K562 (cell line): Measurements from ENCODE around the gene CDS2. TPM values are rescaled to one million over a fixed set of nuclear protein-coding genes. Genes with fewer than 3 reads are reported as not detected.

Experiments used
- BACH1 ChIP-seq: fragments of 200-800 bp; sonication (Bioruptor generic); IDR thresholded peaks from 2 replicates; pipeline ENCODE4 v1.6.1; 2016; ENCODE audit warnings: missing genetic modification characterization, missing compliant biosample characterization
- FOXP1 ChIP-seq: sonication (generic); formaldehyde crosslinking; IDR thresholded peaks from 2 replicates; pipeline ENCODE4 v1.8.0; 2022; ENCODE audit warnings: mild to moderate bottlenecking, missing genetic modification reagents
- IRF2 ChIP-seq: sonication (generic); formaldehyde crosslinking; IDR thresholded peaks from 2 replicates; pipeline ENCODE4 v1.8.1; 2022; ENCODE audit warnings: mild to moderate bottlenecking, missing genetic modification reagents
- MECOM ChIP-seq: fragments of 250-450 bp; sonication (Bioruptor Pico); IDR thresholded peaks from 2 replicates; pipeline ENCODE4 v1.8.0; 2022; ENCODE audit warnings: inconsistent platforms
- MTF1 ChIP-seq: fragments of 250-450 bp; sonication (Bioruptor Pico); IDR thresholded peaks from 2 replicates; pipeline ENCODE4 v1.9.0; 2021; ENCODE audit warnings: moderate library complexity, mild to moderate bottlenecking, inconsistent platforms, borderline replicate concordance
- NCOA6 ChIP-seq: fragments of 450-650 bp; IDR thresholded peaks from 2 replicates; pipeline ENCODE4 v1.6.1; 2017; ENCODE audit warnings: mild to moderate bottlenecking
- NEUROD1 ChIP-seq: fragments of 150-350 bp; IDR thresholded peaks from 2 replicates; pipeline ENCODE4 v1.6.1; 2014; ENCODE audit warnings: borderline replicate concordance, low read length, low read depth; ENCODE audit not compliant: partially characterized antibody
- PCBP2 ChIP-seq: fragments of 200-400 bp; formaldehyde crosslinking; IDR thresholded peaks from 2 replicates; pipeline ENCODE4 v1.6.1; 2018; ENCODE audit warnings: low read length, low read depth, mild to moderate bottlenecking, moderate library complexity; ENCODE audit not compliant: poor library complexity, severe bottlenecking
- POLR2AphosphoS5 ChIP-seq: IDR thresholded peaks from 2 replicates; pipeline ENCODE4 v1.6.1; 2011; ENCODE audit warnings: mild to moderate bottlenecking, low read depth, low read length, moderate library complexity; ENCODE audit not compliant: control insufficient read depth, insufficient read depth
- POLR2H ChIP-seq: IDR thresholded peaks from 2 replicates; pipeline ENCODE4 v1.6.1; 2016; ENCODE audit warnings: missing genetic modification characterization, low read depth, mild to moderate bottlenecking, control low read depth, missing compliant biosample characterization, moderate library complexity
- PTRF ChIP-seq: fragments of 450-650 bp; IDR thresholded peaks from 2 replicates; pipeline ENCODE4 v1.6.1; 2016; ENCODE audit warnings: mild to moderate bottlenecking, missing genetic modification characterization, missing compliant biosample characterization
- SETDB1 ChIP-seq: IDR thresholded peaks from one replicate; pipeline ENCODE4 v1.6.1; 2012; ENCODE audit warnings: low read length, control low read depth, inconsistent platforms
- SMAD4 ChIP-seq: fragments of 250-450 bp; sonication (Bioruptor Pico); conservative IDR thresholded peaks from 2 replicates; pipeline ENCODE4 v1.8.0; 2021; ENCODE audit warnings: inconsistent platforms, mild to moderate bottlenecking, moderate library complexity
- SMC3 ChIP-seq: conservative IDR thresholded peaks from 2 replicates; pipeline ENCODE4 v1.6.1; 2011; ENCODE audit warnings: low read depth, low read length, improper control_type of control experiment; ENCODE audit not compliant: insufficient read depth
- TAL1 ChIP-seq: fragments of 450-650 bp; IDR thresholded peaks from 2 replicates; pipeline ENCODE4 v1.6.1; 2016; ENCODE audit warnings: mild to moderate bottlenecking
- TBL1XR1 ChIP-seq, 2 experiments: IDR thresholded peaks; 2 replicates each; pipeline ENCODE4 v1.6.1; 2012; ENCODE audit warnings: improper control_type of control experiment in 2 of 2, low read length in 2 of 2, mild to moderate bottlenecking in 1 of 2
- ZNF143 ChIP-seq: sonication (generic); formaldehyde crosslinking; IDR thresholded peaks from 2 replicates; pipeline ENCODE4 v1.9.0; 2022; ENCODE audit warnings: mild to moderate bottlenecking, missing genetic modification reagents
- ZNF197 ChIP-seq: fragments of 200-800 bp; sonication (Bioruptor generic); IDR thresholded peaks from 2 replicates; pipeline ENCODE4 v1.6.1; 2016; ENCODE audit warnings: low read depth, missing genetic modification characterization, missing compliant biosample characterization
- ZNF263 ChIP-seq: sonication (generic); formaldehyde crosslinking; IDR thresholded peaks from 2 replicates; pipeline ENCODE4 v1.8.0; 2022; ENCODE audit warnings: mild to moderate bottlenecking, missing genetic modification reagents, borderline replicate concordance
- ZNF274 ChIP-seq: IDR thresholded peaks from 2 replicates; pipeline ENCODE4 v1.6.1; 2011; ENCODE audit warnings: low read depth, mild to moderate bottlenecking, low read length, moderate library complexity, borderline replicate concordance
- ZNF76 ChIP-seq: fragments of 250-450 bp; sonication (Bioruptor Pico); IDR thresholded peaks from 2 replicates; pipeline ENCODE4 v1.4.0; 2020; ENCODE audit warnings: mild to moderate bottlenecking, moderate library complexity, borderline replicate concordance
- ZNF830 ChIP-seq: fragments of 250-450 bp; sonication (Bioruptor Pico); IDR thresholded peaks from 2 replicates; pipeline ENCODE4 v1.5.0; 2021; ENCODE audit warnings: mild to moderate bottlenecking
- polyA plus RNA-seq, 8 experiments: library from polyadenylated mRNA; depleted of rRNA in 4 of 8; stranded (reverse) in 5 of 8; unstranded in 3 of 8; fragments of >200 nt; fragmentation: Nextera tagmentation in 2 of 8; fragmentation: Illumina TruSeq in 1 of 8; extraction: Ambion mirVana in 2 of 8; extraction: Trizol in 1 of 8; gene quantifications; 2 replicates each; pipeline versions ENCODE4 v1.2.1 to v1.2.3, GENCODE V29; 2011 to 2014; ENCODE audit warnings: inconsistent platforms in 1 of 8, missing spikeins in 1 of 8
- total RNA-seq, 7 experiments: library from RNA; depleted of rRNA in 6 of 7; stranded (reverse); fragments of >200 nt in 6 of 7; fragmentation: Illumina TruSeq in 2 of 7; extraction: Trizol in 2 of 7; gene quantifications; 2 replicates each; pipeline versions ENCODE4 v1.2.1 to v1.2.3, GENCODE V29; 2011 to 2021; ENCODE audit warnings: low replicate concordance in 1 of 7
- TF ChIP-seq, protein P1 (sequence below): fragments of 450-650 bp; formaldehyde crosslinking; IDR thresholded peaks from 2 replicates; pipeline ENCODE4 v1.4.0; 2020; ENCODE audit warnings: mild to moderate bottlenecking, moderate library complexity
- TF ChIP-seq, protein P2 (sequence below): fragments of 250-450 bp; sonication (Bioruptor Pico); IDR thresholded peaks from 2 replicates; pipeline ENCODE4 v1.9.0; 2021; ENCODE audit warnings: mild to moderate bottlenecking, inconsistent platforms
- TF ChIP-seq, protein P3 (sequence below), 2 experiments: fragments of 450-650 bp in 1 of 2; sonication (generic) in 1 of 2; formaldehyde crosslinking; conservative IDR thresholded peaks; 2 replicates each; pipeline versions ENCODE4 v1.4.0 to v1.8.1; 2020 to 2022; ENCODE audit warnings: mild to moderate bottlenecking in 1 of 2, missing genetic modification reagents in 1 of 2

CDS2 gene
- total and polyA plus RNA-seq, 9 of the 15 experiments (the other 6 are each of a cell fraction or from before 2014, with no cell fraction given): 6.4 to 46.4 (median 12.2) TPM

DNA sequence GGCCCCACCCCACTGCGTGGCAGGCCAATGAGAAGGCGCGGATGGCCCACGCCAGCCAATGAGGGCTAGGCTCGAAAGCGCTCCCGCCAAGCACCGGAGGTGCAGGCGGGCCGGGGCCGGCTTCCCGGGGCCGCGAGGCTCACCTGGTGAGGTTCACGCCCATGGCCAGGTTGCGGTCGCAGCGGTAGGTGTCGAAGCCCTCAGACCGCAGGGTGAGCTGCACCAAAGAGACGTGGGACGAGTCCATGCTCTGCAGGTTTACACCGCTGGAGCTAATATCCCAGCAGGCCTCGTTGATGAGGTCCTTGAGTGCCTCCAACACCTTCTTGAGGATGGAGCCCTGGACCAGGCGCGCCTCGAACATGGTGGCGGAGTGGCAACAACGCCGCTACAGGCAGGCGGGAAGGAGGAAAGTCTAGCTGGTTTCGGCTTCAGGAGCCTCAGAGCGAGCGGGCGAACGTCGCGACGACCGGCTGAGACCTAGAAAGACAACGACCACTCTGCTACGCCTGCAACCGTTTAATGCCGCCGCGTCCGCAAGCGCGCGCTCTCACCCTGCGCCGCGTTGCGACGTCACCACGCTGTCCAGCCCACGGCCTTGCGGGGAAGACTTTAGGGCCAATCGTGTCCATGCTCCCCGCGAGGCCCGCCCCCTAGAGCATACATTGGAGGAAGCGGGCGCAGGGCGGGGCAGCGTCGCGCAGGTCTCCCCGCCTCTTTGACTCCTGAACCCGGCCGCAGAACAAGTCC lies 7.2 kb upstream of the CDS2 start, which contains the start of gene PCNA (continued):
- no peak for TF ChIP-seq BACH1
- TF ChIP-seq POLR2AphosphoS5: peak; percentile 79
- TF ChIP-seq MECOM (CRISPR knock-in tag): no peak
- peak; percentile 76; the same call in 1 of the 2 replicates for TF ChIP-seq NCOA6
- peak; percentile 65; the same call in 1 of the 2 replicates for TF ChIP-seq ZNF143 (CRISPR knock-in tag)
- TF ChIP-seq MTF1 (CRISPR knock-in tag): no peak
- TF ChIP-seq ZNF76 (CRISPR knock-in tag): no peak
- TF ChIP-seq ZNF263: peak; percentile 86
- TF ChIP-seq, protein P1, sequence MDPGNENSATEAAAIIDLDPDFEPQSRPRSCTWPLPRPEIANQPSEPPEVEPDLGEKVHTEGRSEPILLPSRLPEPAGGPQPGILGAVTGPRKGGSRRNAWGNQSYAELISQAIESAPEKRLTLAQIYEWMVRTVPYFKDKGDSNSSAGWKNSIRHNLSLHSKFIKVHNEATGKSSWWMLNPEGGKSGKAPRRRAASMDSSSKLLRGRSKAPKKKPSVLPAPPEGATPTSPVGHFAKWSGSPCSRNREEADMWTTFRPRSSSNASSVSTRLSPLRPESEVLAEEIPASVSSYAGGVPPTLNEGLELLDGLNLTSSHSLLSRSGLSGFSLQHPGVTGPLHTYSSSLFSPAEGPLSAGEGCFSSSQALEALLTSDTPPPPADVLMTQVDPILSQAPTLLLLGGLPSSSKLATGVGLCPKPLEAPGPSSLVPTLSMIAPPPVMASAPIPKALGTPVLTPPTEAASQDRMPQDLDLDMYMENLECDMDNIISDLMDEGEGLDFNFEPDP (CRISPR knock-in tag): no peak
- TF ChIP-seq ZNF197 (CRISPR knock-in tag): no peak
- TF ChIP-seq ZNF274: no peak
- no peak for TF ChIP-seq PCBP2
- no peak for TF ChIP-seq SETDB1
- TF ChIP-seq, protein P2, sequence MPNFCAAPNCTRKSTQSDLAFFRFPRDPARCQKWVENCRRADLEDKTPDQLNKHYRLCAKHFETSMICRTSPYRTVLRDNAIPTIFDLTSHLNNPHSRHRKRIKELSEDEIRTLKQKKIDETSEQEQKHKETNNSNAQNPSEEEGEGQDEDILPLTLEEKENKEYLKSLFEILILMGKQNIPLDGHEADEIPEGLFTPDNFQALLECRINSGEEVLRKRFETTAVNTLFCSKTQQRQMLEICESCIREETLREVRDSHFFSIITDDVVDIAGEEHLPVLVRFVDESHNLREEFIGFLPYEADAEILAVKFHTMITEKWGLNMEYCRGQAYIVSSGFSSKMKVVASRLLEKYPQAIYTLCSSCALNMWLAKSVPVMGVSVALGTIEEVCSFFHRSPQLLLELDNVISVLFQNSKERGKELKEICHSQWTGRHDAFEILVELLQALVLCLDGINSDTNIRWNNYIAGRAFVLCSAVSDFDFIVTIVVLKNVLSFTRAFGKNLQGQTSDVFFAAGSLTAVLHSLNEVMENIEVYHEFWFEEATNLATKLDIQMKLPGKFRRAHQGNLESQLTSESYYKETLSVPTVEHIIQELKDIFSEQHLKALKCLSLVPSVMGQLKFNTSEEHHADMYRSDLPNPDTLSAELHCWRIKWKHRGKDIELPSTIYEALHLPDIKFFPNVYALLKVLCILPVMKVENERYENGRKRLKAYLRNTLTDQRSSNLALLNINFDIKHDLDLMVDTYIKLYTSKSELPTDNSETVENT: no peak
- no peak for TF ChIP-seq PTRF (tag)
- TF ChIP-seq POLR2H (tag): peak; percentile 86
- peak in 1 of 2 experiments; percentile 27; a peak in 1 of 4 replicates for TF ChIP-seq TBL1XR1 (IDR thresholded peaks at IDR 0.05; ENCODE audit: low read length in 2 of 2)
- no peak for TF ChIP-seq SMC3
- TF ChIP-seq SMAD4: peak; percentile 64; the same call in 1 of the 2 replicates
- no peak for TF ChIP-seq ZNF830
- TF ChIP-seq, protein P3, sequence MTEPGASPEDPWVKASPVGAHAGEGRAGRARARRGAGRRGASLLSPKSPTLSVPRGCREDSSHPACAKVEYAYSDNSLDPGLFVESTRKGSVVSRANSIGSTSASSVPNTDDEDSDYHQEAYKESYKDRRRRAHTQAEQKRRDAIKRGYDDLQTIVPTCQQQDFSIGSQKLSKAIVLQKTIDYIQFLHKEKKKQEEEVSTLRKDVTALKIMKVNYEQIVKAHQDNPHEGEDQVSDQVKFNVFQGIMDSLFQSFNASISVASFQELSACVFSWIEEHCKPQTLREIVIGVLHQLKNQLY (CRISPR knock-in tag; conservative IDR thresholded peaks at IDR 0.05): peak in 1 of 2 experiments; percentile 99; a peak in 2 of 4 replicates
- TF ChIP-seq NEUROD1: peak; percentile 42
- TF ChIP-seq FOXP1 (CRISPR knock-in tag): peak; percentile 100
- TF ChIP-seq TAL1: no peak
- peak; percentile 96; the same call in 1 of the 2 replicates for TF ChIP-seq IRF2 (CRISPR knock-in tag)
